ENCODE measurements around the gene CD82.

The CD82 gene

GRCh38 chr11:44605068-44605708 is 39.7 kb downstream of the CD82 start:
- Histone ChIP-seq H3K79me2 (ENCODE audit: low read length) (peaks cover 8% of the 10 kb centered on the region; the same call in 1 of the 2 replicates), H3K9me3 (ENCODE audit: insufficient read depth, low read length) (no peaks in the 10 kb centered on the region), H3K27me3 (ENCODE audit: low read depth, low read length) (no peaks in the 10 kb centered on the region), H3K4me3 (ENCODE audit: low read length) (no peak overlapping the region), H3K36me3 (replicated peaks; ENCODE audit: low read depth, low read length) (peaks cover 70% of the 10 kb centered on the region), H3K4me1 (ENCODE audit: low read length) (peaks cover 85% of the 10 kb centered on the region), H4K20me1 (ENCODE audit: insufficient read depth, low read length) (no peaks in the 10 kb centered on the region), H3K9ac (ENCODE audit: low read length) (peak overlapping the region; percentile 63; the same call in 1 of the 2 replicates), H3K4me2 (ENCODE audit: low read length) (peak overlapping the region; percentile 88; the same call in 1 of the 2 replicates), H2AFZ (ENCODE audit: low read depth, low read length) (no peak overlapping the region), H3K27ac (ENCODE audit: low read length) (peak overlapping the region; percentile 99)
- TF ChIP-seq EZH2phosphoT487 (IDR thresholded peaks at IDR 0.05; ENCODE audit: low read depth) (no peak), CTCF (IDR thresholded peaks at IDR 0.05; ENCODE audit: low read depth, low read length) (no peak)

GRCh38 chr11:44605965-44606364 is 40.5 kb downstream of the CD82 start:
- Histone ChIP-seq H3K4me3 (ENCODE audit: low read length) (no peak overlapping the region), H3K36me3 (replicated peaks; ENCODE audit: low read depth, low read length) (peaks cover 69% of the 10 kb centered on the region), H2AFZ (ENCODE audit: low read depth, low read length) (no peak overlapping the region), H3K27ac (ENCODE audit: low read length) (0 out of 2 replicates have a peak overlapping the region, but pooled peaks have one; percentile 92), H3K4me2 (ENCODE audit: low read length) (no peak overlapping the region), H3K9ac (ENCODE audit: low read length) (no peak overlapping the region), H3K9me3 (ENCODE audit: insufficient read depth, low read length) (no peaks in the 10 kb centered on the region), H4K20me1 (ENCODE audit: insufficient read depth, low read length) (no peaks in the 10 kb centered on the region), H3K4me1 (ENCODE audit: low read length) (peaks cover 85% of the 10 kb centered on the region), H3K79me2 (ENCODE audit: low read length) (peaks cover 10% of the 10 kb centered on the region), H3K27me3 (ENCODE audit: low read depth, low read length) (no peaks in the 10 kb centered on the region)
- TF ChIP-seq EZH2phosphoT487 (IDR thresholded peaks at IDR 0.05; ENCODE audit: low read depth) (no peak), CTCF (IDR thresholded peaks at IDR 0.05; ENCODE audit: low read depth, low read length) (no peak)

GRCh38 chr11:44606472-44606871 is 41.0 kb downstream of the CD82 start:
- peaks cover 85% of the 10 kb centered on the region for H3K4me1 ChIP-seq (ENCODE audit: low read length)
- no peak overlapping the region for H3K9ac ChIP-seq (ENCODE audit: low read length)
- H3K4me2 ChIP-seq (ENCODE audit: low read length), result no peak overlapping the region
- H3K4me3 ChIP-seq (ENCODE audit: low read length), result no peak overlapping the region
- no peak for TF ChIP-seq EZH2phosphoT487 (IDR thresholded peaks at IDR 0.05; ENCODE audit: low read depth)
- no peak for TF ChIP-seq CTCF (IDR thresholded peaks at IDR 0.05; ENCODE audit: low read depth, low read length)
- no peaks in the 10 kb centered on the region for H3K27me3 ChIP-seq (ENCODE audit: low read depth, low read length)
- H4K20me1 ChIP-seq (ENCODE audit: insufficient read depth, low read length), result no peaks in the 10 kb centered on the region
- peak overlapping the region; percentile 92; the same call in 1 of the 2 replicates for H3K27ac ChIP-seq (ENCODE audit: low read length)
- H2AFZ ChIP-seq (ENCODE audit: low read depth, low read length), result no peak overlapping the region
- no peaks in the 10 kb centered on the region for H3K9me3 ChIP-seq (ENCODE audit: insufficient read depth, low read length)
- H3K36me3 ChIP-seq (replicated peaks; ENCODE audit: low read depth, low read length), result peaks cover 69% of the 10 kb centered on the region
- peaks cover 10% of the 10 kb centered on the region for H3K79me2 ChIP-seq (ENCODE audit: low read length)

DNA sequence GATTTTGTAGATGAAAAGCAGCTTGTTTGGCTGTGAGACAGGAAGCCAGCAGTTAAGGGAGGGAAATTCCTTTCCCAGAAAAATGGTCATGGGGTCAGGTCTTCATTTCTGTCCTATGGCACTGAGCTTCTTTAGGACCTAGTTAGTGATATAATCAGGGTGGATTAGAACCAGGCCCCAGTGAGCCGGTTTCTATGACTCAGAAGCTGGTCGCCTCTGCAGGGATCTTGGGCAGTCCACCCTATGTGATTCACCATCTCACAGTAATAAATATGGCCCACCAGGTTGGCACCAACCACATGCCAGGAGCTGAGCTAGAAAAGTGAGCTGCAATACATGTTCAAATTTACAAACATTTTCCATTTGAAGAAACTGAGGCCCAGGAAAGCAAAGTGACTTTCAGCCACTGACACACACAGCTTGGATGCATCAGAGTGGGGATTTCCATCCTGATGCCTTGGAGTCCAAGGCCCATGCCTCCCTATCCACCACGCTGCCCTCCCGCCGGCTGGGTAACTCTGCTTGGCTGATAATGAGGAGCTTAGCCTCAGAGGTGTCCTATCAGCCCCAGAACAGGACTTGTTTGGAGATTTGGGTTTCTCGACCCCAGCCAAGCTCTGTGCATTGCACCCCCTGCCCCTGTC is 42.0 kb downstream of the CD82 start:
- H3K4me2 ChIP-seq (ENCODE audit: low read length), result no peak overlapping the region
- no peak overlapping the region for H2AFZ ChIP-seq (ENCODE audit: low read depth, low read length)
- no peak overlapping the region for H3K4me3 ChIP-seq (ENCODE audit: low read length)
- H4K20me1 ChIP-seq (ENCODE audit: insufficient read depth, low read length), result no peaks in the 10 kb centered on the region
- peak overlapping the region; percentile 92 for H3K27ac ChIP-seq (ENCODE audit: low read length)
- TF ChIP-seq EZH2phosphoT487 (IDR thresholded peaks at IDR 0.05; ENCODE audit: low read depth) (no peak), CTCF (IDR thresholded peaks at IDR 0.05; ENCODE audit: low read depth, low read length) (no peak)
- no peaks in the 10 kb centered on the region for H3K9me3 ChIP-seq (ENCODE audit: insufficient read depth, low read length)
- no peaks in the 10 kb centered on the region for H3K27me3 ChIP-seq (ENCODE audit: low read depth, low read length)
- peaks cover 10% of the 10 kb centered on the region for H3K79me2 ChIP-seq (ENCODE audit: low read length)
- H3K4me1 ChIP-seq (ENCODE audit: low read length), result peaks cover 85% of the 10 kb centered on the region
- no peak overlapping the region for H3K9ac ChIP-seq (ENCODE audit: low read length)
- H3K36me3 ChIP-seq (replicated peaks; ENCODE audit: low read depth, low read length), result peaks cover 69% of the 10 kb centered on the region

Data from OCI-LY3 (cell line).